HG03175 (cell line): Measurements from ENCODE around the gene NUDT2.
"Not testable (repeated sequence)": the region's sequence is repeated elsewhere in the genome, so short reads cannot be mapped to it uniquely, and the experiment has no call there.

Experiments used
- ATAC-seq: cut with Tn5 transposase; IDR thresholded peaks from one replicate; pipeline ENCODE4 v1.9.1; 2021; ENCODE audit warnings: mild to moderate bottlenecking, moderate library complexity; ENCODE audit not compliant: unreplicated experiment

NUDT2 gene

DNA sequence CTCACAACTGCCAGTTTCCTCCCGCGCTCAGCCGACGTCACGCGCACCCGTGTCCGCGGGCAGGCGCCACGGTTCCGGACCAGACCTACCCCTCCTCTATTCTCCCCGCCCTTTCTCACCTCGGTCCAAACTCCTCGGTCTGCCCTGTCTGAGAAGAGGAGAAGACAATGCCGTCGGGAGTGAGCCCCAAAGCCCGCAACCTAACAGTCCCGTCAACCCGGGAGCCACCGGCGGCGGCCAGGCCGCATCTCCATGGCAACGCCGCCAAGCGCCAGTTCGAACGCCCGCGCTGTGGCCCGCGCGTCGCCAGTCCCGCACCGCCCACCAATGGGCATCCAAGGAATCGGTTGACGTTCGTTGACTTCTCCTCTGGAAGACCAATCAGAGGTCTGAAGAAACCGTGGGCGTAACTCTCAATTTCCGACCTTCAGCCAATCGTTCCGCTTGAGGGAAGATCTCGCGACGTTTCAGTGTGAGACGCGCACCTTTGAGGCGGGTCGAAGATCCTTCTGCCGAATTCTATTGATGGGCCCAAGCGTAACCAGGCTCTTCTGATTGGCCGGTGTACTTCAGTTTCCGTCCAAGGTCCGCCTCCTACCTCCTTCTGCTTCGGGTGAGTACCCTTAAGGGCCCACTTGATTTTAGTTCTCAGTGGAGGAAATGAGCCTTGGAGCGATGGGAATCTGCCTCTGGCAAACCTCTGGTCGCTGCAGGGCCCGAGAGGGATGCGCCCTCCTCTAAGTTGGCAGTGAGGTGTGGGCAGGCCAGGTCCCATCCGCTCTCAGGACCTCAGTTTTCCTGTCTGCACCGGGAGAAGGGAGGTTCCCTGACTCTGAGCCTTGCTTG, at the start of gene NUDT2, which contains the start of gene KIF24:
Gene NUDT2, plus strand, starts transcription at position 583 of the 846 bp plus-strand sequence. CDS start 9,471 bp downstream, outside the sequence.
Gene KIF24, minus strand, starts transcription at position 282 of the 846 bp plus-strand sequence. CDS start 17,922 bp downstream, outside the sequence.
- ATAC-seq, result peak; percentile 93

DNA sequence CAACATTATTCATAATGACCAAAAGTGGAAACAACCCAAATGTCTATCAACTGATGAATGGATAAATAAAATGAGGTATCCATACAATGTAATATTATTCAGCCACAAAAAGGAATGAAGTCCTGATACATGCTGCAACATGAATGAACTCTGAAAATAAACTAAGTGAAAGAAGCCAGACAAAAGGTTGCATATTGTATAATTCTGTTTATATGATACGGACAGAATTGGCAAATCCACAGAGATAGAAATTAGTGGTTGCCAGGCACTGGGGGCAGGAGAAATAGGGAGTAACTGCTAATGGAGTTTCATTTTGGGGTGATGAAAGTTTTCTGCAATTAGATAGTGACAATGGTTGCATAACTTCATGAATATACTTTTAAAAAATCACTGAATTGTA, 47.3 kb upstream of the NUDT2 start:
- ATAC-seq, result no peak

DNA sequence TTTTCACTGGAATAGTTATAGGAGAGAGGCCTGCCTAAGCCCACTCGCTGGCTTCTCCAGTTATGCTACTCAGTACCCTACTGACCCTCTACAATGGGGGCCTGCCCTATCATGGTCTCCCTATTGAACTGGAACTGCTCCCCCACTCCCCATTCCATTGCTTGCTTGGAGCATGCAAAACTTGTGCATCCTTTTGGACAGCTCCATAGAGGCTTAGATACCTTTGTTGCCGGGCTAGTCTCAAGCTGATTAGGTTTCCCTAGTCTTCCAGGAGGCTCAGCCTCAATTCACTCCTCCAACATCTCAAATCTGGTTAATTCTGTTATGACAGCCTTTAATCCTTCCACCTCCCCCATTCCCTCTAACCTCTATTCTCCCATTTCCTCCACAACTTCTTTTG, 40.2 kb upstream of the NUDT2 start:
- no peak for ATAC-seq

DNA sequence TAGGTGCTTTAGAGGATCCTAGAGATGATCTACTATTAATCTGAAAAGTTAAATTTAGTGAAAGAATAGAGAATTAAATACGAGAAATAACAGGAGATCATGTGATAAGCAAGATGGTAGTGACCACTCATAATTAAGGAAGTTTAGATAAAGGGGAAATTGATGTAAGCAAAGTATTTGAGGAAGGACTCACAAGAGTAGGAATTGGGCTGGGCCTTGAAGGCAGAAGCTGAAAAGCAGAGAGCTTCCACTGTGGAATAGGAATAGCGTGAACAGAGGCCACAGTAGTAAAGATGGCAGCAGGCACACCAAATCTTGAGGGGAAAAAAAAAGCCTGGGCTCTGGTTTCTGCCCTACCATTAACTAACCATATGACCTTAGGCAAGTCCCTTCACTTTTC, 38.3 kb upstream of the NUDT2 start:
- no peak for ATAC-seq

DNA sequence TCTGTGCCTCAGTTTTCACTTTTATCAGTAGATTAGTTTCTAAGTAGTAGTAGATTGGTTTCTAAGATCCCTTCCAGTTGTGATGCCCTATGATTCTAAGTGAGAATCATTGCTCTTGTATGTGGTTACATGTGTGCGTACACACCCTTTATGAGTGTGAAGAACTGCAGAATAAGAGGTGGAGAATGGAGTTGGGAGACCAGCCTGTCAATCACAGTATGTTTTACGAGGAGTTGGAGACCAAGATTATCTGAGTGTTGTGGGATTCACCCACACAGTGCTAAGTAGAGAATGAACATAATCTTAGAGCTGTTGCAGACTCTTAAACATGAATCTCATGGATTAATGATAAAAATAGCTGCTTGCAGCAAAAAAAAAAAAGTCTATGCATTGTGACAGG, 37.9 kb upstream of the NUDT2 start:
- ATAC-seq, result no peak

DNA sequence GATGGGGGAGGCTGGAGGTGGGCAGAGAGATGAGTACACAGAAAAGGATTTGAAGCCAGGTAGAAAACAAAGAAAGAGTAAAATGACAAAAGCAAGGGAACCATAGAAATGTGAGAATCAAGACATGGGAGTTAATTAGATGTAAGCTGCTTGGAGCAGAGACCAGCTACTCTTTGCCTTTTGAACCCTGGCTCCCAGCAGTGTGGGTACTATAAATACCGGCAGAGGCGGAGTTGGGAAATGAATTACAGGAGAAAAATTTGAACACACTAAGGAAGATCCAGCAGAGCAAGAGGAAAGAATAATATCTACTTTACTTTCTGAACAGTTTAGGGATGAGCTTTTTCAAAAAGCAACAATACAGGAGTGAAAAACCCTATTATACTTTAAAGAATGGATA, 36.8 kb upstream of the NUDT2 start:
- no peak for ATAC-seq

DNA sequence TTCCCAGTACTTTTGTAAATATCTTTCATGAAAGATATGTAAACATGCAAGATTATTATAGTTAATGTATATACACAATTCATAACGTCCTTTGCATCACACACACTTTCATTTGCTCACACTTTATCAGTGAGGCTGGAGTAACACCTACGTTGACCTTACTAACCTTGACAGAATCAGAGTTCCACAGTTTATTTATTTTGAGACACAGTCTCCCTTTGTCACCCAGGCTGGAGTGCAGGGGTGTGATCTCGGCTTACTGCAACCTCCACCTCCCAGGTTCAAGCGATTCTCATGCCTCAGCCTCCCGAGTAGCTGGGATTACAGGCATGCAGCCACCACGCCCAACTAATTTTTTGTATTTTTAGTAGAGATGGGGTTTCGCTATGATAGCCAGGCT, 28.3 kb upstream of the NUDT2 start:
- not testable (repeated sequence) for ATAC-seq

DNA sequence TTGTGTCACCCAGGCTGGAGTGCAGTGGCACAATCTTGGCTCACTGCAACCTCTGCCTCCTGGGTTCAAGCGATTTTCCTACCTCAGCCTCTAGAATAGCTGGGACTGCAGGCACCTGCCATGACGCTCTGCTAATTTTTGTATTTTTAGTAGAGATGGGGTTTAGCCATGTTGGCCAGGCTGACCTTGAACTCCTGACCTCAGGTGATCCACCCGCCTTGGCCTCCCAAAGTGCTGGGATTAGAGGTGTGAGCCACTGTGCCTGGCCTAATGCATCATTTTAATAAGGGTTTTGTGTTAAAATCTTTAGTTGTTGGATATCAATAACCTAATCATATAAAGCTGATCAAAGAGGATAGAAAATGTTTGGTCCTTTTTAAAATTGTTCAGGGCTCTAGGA, 21.1 kb upstream of the NUDT2 start:
- not testable (repeated sequence) for ATAC-seq

DNA sequence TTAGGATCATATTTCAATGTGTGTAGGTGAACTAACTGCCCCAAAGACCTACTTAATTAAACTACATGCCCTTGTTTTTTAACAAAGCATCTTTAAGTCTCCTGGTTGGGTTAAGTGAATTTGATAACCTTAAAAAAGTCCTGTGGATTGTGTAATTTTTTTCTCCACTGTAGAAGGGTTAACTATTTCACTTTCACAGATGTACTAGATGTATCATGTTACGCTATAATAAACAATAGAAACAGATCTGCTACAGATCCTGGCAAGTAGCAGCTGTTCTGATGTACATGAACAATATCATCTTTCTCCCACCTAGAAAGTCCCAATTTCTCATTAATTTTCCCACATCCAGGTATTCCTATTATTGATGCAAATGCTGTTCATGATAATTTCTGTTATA, 19.2 kb upstream of the NUDT2 start:
- ATAC-seq, result no peak

DNA sequence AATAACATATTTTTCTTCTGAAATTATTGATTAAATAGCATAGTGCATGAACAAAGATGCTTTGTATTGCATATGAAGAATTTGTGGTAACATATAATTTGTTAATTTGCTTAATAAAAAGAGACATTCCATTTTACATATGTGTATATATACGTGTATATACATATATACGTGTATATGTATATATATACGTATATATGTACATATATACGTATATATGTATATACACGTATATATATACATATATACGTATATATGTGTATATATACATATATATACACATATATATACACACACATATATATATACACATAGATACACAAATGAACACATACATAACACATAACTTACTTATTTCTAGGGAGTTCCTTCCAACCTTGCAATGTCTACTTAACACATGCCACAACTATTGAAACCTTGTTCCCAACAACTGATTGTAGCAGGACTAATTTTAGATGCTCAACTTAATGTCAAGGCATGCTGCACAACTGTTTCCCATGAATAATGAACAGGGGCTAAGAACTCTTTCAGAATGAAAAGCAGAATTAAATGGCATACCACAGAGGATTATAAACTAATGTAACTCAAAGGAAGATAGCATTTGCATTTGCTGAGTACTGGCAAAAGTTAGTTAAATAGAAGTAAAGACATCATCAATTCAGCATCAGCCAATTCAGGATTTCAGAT, 17.7 kb upstream of the NUDT2 start:
- no peak for ATAC-seq

DNA sequence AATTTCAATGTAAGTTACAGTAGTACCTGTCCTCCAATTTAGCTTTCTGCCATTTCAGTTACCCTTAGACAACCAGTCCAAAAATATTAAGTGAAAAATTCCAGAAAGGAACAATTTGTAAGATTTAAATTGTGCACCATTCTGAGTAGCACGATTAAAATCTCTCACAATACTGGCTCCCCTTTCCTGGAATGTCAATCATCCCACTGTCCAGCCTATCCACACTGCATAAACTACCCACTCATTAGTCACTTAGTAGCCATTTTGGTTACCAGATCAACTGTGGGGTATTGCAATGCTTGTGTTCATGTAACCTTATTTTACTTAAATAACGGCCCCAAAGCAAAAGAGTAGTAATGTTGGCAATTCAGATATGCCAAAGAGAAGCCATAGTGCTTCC, 11.9 kb upstream of the NUDT2 start:
- no peak for ATAC-seq

DNA sequence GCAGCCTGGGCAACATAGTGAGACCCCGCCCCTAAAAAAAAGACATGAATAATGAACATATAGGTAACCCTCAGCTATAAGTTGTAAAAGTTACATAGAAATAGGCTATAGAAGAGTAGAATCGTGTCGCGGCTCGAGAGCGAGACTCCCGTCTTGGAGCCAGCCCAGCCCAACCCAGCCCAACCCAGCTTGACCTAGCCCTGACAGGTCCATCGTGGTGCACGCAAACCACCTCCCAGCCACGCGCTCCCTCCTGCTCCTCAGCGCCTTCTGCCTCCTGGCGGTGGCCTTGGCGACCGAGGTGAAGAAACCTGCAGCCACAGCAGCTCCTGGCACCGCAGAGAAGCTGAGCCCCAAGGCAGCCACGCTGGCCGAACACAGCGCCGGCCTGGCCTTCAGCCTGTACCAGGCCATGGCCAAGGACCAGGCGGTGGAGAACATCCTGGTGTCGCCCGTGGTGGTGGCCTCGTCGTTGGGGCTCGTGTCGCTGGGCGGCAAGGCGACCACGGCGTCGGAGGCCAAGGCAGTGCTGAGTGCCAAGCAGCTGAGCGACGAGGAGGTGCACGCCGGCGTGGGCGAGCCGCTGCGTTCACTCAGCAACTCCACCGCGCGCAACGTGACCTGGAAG, 11.1 kb upstream of the NUDT2 start:
- no peak for ATAC-seq

DNA sequence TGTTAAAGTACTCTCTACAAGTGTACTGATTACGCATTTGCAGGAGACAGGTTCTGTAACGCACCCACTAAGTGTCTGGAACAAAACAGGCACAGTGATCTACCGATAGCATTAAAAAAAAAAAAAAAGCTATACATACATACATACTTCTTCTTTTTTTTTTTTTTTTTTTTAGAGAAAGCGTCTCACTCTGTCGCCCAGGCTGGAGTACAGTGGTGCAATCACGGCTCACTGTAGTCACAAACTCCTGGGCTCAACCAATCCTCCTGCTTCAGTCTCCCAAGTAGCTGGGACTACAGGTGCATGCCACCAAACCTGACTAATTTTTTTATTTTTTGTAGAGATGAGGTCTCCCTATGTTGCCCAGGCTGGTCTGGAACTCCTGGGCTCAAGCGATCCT, 7.9 kb upstream of the NUDT2 start:
- no peak for ATAC-seq

DNA sequence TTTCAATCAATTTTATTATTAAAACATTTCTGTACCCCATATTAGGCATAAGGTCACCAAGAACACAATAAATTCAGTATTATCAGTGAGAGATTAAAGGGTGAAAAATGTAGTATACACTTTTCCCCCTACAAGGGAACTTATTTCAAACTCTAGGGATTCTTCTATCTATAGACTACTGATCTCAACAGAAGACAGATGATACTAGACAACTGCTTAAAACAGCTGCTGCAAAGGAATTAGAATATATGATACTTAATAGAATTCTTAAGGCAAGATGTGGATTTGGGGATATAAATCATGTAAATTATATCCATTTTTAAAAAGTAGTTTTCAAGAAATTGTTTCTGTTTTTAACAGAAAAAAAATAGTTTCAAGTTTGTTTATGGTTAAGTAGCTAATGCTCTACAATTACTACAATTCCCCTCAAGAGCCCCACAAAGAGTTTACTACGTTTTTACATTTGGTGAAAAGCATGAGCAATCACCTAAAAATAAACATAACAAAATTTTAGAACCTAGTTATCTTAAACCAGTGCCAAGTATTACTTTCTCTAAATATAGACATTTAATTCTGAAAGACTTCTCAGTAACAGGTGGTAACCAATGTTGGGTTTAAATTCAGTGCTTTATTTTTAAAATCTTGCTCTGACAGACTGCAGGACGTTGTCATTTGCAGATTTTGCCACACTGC, 6.3 kb upstream of the NUDT2 start:
- ATAC-seq, result no peak

DNA sequence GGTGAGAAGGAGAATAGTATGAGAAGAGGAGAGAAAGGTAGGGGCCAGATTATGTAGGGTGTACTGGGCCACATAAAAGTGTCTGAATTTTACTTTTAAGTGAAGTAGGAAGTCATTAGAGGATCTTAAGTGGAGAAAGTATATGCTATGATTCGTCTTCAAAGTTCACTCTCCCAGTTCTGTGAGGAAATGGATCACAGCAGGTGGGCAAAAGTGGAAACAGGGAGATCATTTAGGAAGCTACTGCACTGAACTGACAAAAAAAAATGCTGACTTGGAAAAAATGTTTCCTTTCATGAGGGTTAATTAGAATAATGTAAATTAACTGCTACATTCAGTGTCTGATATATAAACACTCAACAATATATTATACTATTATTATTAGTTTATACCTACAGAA, 2.7 kb upstream of the NUDT2 start:
- ATAC-seq, result no peak

DNA sequence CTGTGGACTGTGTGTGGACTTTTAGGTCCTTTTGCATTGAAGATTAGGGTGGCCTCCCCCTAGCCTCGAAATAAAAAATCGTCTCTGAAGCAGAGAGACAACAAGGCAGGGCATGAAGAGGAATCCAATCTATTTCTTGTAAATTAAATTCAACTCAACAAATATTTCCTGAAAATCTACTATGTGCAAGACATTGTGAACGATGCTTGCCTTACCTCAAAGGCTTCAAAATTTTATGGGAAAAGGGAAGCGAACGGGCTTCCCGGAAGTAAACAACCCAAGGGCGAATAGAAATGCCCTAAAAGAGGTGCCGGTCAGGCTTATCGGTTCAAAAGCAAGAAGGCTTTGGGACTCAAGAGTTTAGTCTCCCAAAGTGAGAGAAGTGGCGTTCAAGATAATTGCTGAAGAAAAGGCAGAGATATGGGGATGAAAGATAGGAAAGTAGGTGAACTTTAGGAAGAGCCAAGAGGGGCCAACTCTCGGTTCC, 826 bp upstream of the NUDT2 start:
- ATAC-seq, result no peak

DNA sequence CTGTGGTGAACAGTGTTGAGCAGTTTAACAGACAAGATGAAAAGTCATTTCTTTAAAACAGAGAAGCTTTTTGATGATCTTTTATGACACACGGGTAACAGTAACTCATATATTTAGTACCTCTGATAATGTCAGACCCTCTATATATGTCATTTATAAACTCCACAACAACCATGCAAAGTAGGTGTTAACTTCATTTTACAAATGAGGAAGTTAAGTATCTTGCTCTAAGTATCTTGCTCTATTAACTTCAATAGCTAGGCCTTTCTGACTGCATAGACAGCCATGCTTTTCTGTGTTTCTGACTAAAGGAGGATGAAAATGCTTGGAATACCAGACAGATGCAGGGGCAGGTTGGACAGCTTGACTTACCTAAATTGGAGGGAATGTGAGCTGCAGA, 1.8 kb downstream of the NUDT2 start:
- ATAC-seq, result no peak

DNA sequence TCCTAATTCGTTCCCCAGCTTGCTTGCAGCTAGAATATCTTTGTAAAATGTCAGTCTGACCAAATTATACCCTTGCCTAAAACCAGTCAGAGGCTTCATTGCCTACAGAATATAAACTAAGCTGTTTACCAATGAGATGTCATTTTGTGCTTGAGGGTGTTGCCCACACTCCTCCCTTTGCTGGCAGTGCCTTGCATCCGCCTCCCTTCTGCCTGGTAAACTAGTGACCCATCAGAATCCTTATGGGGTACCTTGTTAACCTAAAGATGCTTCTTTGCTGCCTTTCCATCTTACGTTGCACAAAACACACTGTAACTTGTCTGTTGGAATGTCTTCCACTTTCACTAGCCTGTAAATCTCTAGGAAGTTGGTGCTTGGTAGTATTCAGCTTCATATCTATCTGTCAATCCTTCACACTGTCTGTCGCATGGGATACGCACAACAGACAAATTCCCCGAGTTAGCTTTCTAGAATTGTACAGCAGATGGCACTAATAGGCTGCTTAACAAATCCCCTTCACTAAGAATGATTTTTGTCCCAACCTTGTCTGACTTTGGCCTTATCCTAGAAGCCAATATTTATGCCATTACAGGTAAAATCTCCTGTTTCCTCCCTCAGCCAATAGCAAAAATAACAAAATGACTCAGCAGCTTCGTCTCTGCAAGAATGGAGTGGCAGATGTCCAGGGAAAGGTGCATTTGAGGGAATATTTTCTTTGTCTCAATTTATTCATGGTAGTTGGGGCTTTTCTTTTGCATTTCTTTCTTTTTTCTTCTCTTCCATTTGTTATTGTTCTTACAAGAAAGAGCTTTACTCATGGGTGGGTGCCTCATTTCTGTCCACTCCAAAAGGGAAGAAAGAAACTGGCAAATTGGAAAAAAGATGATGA, 3.0 kb downstream of the NUDT2 start:
- ATAC-seq, result no peak

DNA sequence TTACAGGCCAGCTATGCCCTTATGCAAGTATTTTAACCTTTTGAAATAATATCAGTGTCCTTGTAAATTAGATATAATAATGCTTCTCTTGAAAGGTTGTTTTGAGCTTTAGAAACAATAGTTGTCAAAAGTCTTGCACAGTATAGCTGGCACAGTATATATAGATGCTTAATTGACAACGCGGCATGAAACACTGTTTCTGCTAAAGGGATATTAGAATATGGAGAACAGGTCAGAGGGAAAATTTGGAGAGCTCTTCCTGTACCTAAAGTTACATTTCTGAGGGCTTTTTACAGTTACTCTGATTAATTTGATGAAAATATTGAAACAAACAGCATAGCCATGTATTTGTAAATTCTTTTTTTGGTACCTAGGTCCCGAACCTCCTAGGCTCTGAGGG, 4.5 kb downstream of the NUDT2 start:
- no peak for ATAC-seq

DNA sequence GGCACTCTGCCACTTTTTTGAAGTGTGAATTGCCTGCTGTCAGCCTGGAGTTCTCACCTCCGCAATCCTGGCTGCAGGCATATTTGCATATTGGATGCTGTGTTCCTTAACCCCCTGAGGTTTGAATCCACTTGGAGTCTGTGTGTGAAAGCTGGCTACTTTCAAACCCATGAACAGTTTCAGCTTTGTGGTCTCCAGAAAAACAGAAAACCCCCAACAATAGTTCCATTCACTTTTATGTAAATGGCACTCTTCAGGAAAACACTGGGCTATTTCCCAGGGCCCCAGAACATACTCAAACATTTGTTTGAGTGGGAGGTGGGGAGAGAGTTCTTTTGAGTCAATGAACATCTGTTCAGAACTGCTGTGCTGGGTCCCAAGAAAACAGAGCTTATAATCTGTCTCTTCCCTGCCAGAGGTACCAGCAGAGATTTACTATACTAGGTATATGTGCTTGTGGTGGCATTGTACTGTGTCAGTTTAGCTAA, 5.0 kb downstream of the NUDT2 start:
- no peak for ATAC-seq
